ENCODE measurements around the gene NARF.

Gene NARF

DNA sequence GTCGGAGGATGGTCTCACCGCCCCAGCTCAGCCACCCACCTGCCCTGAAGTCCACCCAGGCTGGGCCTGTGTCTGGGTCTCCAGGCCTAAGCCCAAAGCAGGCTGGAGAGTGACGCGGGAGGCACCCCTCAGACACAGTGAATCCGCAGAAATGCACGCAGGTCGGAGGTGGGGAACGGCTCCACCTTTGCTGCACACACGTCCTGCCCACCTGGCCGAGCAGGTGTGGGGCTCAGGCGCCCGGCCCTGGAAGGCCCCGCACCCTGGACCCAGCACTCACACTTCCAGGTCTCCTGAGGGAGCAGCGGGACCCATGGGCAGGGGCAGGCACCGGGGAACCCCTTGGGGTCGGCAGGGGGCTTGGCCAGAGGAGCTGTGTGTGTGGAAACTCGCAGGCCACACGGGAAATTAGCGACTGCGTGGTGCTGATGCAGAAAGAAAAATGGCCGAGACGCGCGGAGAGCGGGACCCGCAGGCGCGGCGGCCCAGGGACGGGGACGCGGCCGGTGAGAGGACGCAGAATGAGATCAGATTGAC, 18.6 kb upstream of the NARF start:
- Histone ChIP-seq H3K36me3 (ENCODE audit: control insufficient read depth, insufficient read depth, low read length) (no peaks in the 10 kb centered on the region), H3K18ac (ENCODE audit: low read length) (no peak overlapping the region), H3K4me3 (ENCODE audit: low read length) (no peak overlapping the region), H3K23ac (ENCODE audit: low read length) (no peak overlapping the region), H2AK5ac (ENCODE audit: low read length) (no peak overlapping the region), H3K56ac (ENCODE audit: low read length) (no peak overlapping the region), H3K4ac (ENCODE audit: low read depth, low read length) (no peak overlapping the region), H3K27ac (ENCODE audit: low read depth, low read length) (no peak overlapping the region), H2BK5ac (ENCODE audit: low read length) (no peak overlapping the region), H3K27me3 (ENCODE audit: insufficient read depth, low read length, poor library complexity) (no peaks in the 10 kb centered on the region), H4K8ac (ENCODE audit: low read depth, low read length) (no peak overlapping the region), H2BK120ac (ENCODE audit: low read depth, low read length) (no peak overlapping the region), H3K79me2 (ENCODE audit: control insufficient read depth, insufficient read depth, low read length) (no peaks in the 10 kb centered on the region), H4K5ac (ENCODE audit: low read length) (no peak overlapping the region), H3K4me1 (ENCODE audit: control insufficient read depth, low read depth, low read length) (no peaks in the 10 kb centered on the region), H3K4me2 (ENCODE audit: low read length) (no peak overlapping the region), H2BK15ac (replicated peaks; ENCODE audit: low read depth) (no peak overlapping the region), H3K79me1 (ENCODE audit: low read length) (no peaks in the 10 kb centered on the region), H3K9ac (ENCODE audit: low read length) (no peak overlapping the region)
- WGBS (ENCODE audit: extremely low coverage, insufficient coverage, low lambda C conversion rate), result no CpG with 5 or more reads among the region's 34 CpGs
- no peak for DNase-seq

DNA sequence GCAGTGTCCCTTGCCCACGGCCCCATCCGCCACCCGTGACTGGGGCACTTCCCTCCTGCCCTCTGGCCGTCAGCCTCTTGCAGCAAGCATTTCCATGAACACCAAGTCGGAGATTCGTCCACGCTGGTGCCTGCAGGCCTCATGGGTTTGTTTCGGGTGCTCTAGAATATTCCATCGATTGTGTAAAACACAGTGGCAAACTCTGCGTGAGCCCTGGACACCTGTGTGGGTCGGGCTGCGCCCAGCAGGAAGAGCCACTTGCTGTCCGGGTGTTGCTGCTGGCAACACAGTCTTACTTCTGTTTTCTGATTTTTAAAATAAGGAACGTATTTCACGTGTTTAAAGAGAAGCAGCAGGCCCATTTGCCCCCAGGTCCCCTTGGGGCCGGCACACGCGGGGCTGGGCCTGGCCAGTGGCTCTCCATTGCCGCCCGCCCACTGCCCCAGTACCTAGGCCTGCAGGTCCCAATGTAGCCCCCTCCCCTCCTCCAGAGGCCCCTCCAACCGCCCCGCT, 18.0 kb upstream of the NARF start:
- Histone ChIP-seq H3K4ac (ENCODE audit: low read depth, low read length) (no peak overlapping the region), H3K27ac (ENCODE audit: low read depth, low read length) (no peak overlapping the region)

DNA sequence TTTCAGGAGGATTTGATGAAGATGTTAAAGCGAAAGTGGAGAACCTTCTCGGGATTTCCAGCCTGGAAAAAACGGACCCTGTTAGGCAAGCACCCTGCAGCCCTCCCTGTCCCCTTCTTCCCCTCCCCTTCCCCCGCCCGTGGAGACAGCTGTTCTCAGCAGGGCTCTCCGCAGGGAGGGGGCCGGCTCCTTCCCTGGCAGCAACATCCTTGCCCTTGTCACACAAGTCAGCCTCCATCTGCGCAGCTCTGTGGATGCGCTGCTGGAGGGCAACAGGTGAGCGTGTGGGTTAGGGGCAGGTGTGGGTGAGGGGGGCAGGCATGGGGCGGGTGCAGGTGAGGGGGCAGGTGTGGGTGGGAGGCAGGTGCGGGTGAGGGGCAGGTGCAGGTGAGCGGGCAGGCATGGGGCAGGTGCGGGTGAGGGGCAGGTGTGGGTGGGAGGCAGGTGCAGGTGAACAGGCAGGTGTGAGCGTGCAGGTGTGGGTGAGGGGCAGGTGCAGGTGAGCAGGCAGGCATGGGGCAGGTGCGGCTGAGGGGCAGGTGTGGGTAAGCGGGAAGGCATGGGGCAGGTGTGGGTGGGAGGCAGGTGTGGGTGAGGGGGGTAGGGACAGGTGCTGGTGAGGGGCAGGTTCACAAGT, 17.4 kb upstream of the NARF start:
- Histone ChIP-seq H3K36me3 (ENCODE audit: control insufficient read depth, insufficient read depth, low read length) (no peaks in the 10 kb centered on the region), H3K9ac (ENCODE audit: low read length) (no peak overlapping the region), H2AK5ac (ENCODE audit: low read length) (no peak overlapping the region), H2BK15ac (replicated peaks; ENCODE audit: low read depth) (no peak overlapping the region), H4K5ac (ENCODE audit: low read length) (no peak overlapping the region), H2BK5ac (ENCODE audit: low read length) (no peak overlapping the region), H3K27ac (ENCODE audit: low read depth, low read length) (no peak overlapping the region), H3K79me1 (ENCODE audit: low read length) (no peaks in the 10 kb centered on the region), H3K79me2 (ENCODE audit: control insufficient read depth, insufficient read depth, low read length) (no peaks in the 10 kb centered on the region), H3K27me3 (ENCODE audit: insufficient read depth, low read length, poor library complexity) (no peaks in the 10 kb centered on the region), H2BK120ac (ENCODE audit: low read depth, low read length) (no peak overlapping the region), H3K4me3 (ENCODE audit: low read length) (no peak overlapping the region), H3K23ac (ENCODE audit: low read length) (no peak overlapping the region), H3K56ac (ENCODE audit: low read length) (no peak overlapping the region), H3K4me1 (ENCODE audit: control insufficient read depth, low read depth, low read length) (no peaks in the 10 kb centered on the region), H3K4ac (ENCODE audit: low read depth, low read length) (no peak overlapping the region), H3K18ac (ENCODE audit: low read length) (no peak overlapping the region), H3K4me2 (ENCODE audit: low read length) (no peak overlapping the region), H4K8ac (ENCODE audit: low read depth, low read length) (no peak overlapping the region)
- no CpG with 5 or more reads among the region's 17 CpGs for WGBS (ENCODE audit: extremely low coverage, insufficient coverage, low lambda C conversion rate)
- DNase-seq, result no peak

More for the DNA sequence above, 18.0 kb upstream of the NARF start:
- Histone ChIP-seq H3K23ac (ENCODE audit: low read length) (no peak overlapping the region), H2BK120ac (ENCODE audit: low read depth, low read length) (no peak overlapping the region), H3K4me1 (ENCODE audit: control insufficient read depth, low read depth, low read length) (no peaks in the 10 kb centered on the region), H3K36me3 (ENCODE audit: control insufficient read depth, insufficient read depth, low read length) (no peaks in the 10 kb centered on the region), H4K8ac (ENCODE audit: low read depth, low read length) (no peak overlapping the region), H4K5ac (ENCODE audit: low read length) (no peak overlapping the region), H2BK5ac (ENCODE audit: low read length) (no peak overlapping the region), H3K18ac (ENCODE audit: low read length) (no peak overlapping the region), H3K9ac (ENCODE audit: low read length) (no peak overlapping the region), H3K56ac (ENCODE audit: low read length) (no peak overlapping the region), H3K4me2 (ENCODE audit: low read length) (no peak overlapping the region), H3K4me3 (ENCODE audit: low read length) (no peak overlapping the region), H3K79me2 (ENCODE audit: control insufficient read depth, insufficient read depth, low read length) (no peaks in the 10 kb centered on the region), H3K79me1 (ENCODE audit: low read length) (no peaks in the 10 kb centered on the region), H3K27me3 (ENCODE audit: insufficient read depth, low read length, poor library complexity) (no peaks in the 10 kb centered on the region), H2BK15ac (replicated peaks; ENCODE audit: low read depth) (no peak overlapping the region), H2AK5ac (ENCODE audit: low read length) (no peak overlapping the region)
- DNase-seq, result no peak
- no CpG with 5 or more reads among the region's 22 CpGs for WGBS (ENCODE audit: extremely low coverage, insufficient coverage, low lambda C conversion rate)

DNA sequence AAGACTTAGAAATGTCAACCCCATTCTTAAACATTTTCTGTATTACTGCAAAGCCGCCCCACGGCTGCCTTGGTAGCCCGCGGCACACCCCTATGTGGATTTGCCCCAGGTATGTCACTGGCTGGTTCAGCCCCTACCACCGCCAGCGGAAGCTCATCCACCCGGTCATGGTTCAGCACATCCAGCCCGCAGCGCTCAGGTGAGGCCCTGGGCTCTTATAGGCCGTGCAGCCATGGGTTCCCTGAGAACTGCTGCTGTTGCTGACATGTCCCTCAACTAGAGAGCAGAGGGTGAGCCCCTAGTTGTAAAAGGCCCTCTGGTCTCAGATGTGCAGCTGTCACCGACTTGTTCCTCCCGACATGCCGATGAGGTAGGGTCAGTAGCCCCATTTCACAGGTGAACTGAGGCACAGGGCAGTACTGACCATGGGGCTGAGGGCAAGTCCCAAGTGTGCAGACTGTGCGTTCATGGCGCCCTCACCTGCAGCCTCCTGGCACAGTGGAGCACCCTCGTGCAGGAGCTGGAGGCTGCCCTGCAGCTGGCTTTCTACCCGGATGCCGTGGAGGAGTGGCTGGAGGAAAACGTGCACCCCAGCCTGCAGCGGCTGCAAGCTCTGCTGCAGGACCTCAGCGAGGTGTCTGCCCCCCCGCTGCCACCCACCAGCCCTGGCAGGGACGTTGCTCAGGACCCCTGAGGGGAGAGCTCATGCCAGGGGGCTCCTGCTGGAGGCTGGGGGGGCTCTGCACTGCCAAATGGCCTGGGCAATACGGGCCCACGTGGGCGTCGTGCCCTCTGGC, 16.7 kb upstream of the NARF start:
- no peak for DNase-seq
- H2AK5ac ChIP-seq (ENCODE audit: low read length), result no peak overlapping the region
- H3K27ac ChIP-seq (ENCODE audit: low read depth, low read length), result no peak overlapping the region
- H2BK120ac ChIP-seq (ENCODE audit: low read depth, low read length), result no peak overlapping the region
- no CpG with 5 or more reads among the region's 27 CpGs for WGBS (ENCODE audit: extremely low coverage, insufficient coverage, low lambda C conversion rate)
- no peaks in the 10 kb centered on the region for H3K4me1 ChIP-seq (ENCODE audit: control insufficient read depth, low read depth, low read length)
- H4K8ac ChIP-seq (ENCODE audit: low read depth, low read length), result no peak overlapping the region
- no peaks in the 10 kb centered on the region for H3K27me3 ChIP-seq (ENCODE audit: insufficient read depth, low read length, poor library complexity)
- no peak overlapping the region for H3K4ac ChIP-seq (ENCODE audit: low read depth, low read length)
- H3K56ac ChIP-seq (ENCODE audit: low read length), result no peak overlapping the region
- H3K36me3 ChIP-seq (ENCODE audit: control insufficient read depth, insufficient read depth, low read length), result no peaks in the 10 kb centered on the region
- H2BK15ac ChIP-seq (replicated peaks; ENCODE audit: low read depth), result no peak overlapping the region
- H3K79me1 ChIP-seq (ENCODE audit: low read length), result no peaks in the 10 kb centered on the region
- no peak overlapping the region for H3K9ac ChIP-seq (ENCODE audit: low read length)
- no peak overlapping the region for H4K5ac ChIP-seq (ENCODE audit: low read length)
- H2BK5ac ChIP-seq (ENCODE audit: low read length), result no peak overlapping the region
- H3K23ac ChIP-seq (ENCODE audit: low read length), result no peak overlapping the region
- no peak overlapping the region for H3K4me2 ChIP-seq (ENCODE audit: low read length)
- H3K79me2 ChIP-seq (ENCODE audit: control insufficient read depth, insufficient read depth, low read length), result no peaks in the 10 kb centered on the region
- H3K4me3 ChIP-seq (ENCODE audit: low read length), result no peak overlapping the region
- no peak overlapping the region for H3K18ac ChIP-seq (ENCODE audit: low read length)

DNA sequence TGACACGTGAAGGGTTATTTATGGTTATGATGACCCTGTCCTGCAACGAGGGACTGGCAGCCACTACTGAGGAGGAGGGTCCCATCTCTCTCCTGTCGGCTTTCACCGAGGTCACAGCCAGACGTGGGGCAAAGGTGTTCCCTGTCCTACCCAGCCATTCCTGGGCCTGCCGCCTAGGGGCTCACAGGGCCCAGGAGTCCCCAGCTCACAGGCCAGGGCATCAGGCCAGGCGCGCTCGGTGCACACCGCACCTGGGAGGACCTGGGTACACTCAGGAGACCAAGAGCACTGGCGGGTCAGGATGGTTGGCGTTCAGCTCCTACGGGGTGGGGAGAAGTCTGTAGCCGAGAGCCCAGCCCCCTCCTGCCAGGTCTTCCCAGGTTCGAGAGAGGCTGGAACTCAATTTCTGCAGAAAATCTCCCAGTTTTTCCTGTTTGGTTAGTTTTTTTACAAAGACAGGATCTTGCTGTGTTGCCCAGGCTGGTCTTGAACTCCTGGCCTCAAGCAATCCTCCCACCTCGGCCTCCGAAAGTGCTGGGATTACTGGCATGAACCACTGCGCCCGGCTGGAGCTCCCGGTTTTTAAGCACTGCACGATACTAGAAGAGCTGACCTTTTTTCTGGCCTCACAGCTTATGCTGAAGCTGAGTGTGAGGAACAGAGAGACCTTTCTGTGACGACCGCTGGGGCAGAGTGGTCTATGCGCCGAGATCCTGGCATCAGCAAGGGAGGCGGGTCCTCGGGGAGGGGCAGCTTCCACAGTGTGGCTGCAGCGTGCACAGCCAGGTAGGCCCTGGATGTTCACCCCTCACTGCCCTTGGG, 15.7 kb upstream of the NARF start:
- no peaks in the 10 kb centered on the region for H3K27me3 ChIP-seq (ENCODE audit: insufficient read depth, low read length, poor library complexity)
- no peak overlapping the region for H3K56ac ChIP-seq (ENCODE audit: low read length)
- no peak overlapping the region for H3K23ac ChIP-seq (ENCODE audit: low read length)
- no peak overlapping the region for H3K18ac ChIP-seq (ENCODE audit: low read length)
- H4K8ac ChIP-seq (ENCODE audit: low read depth, low read length), result no peak overlapping the region
- H3K4me2 ChIP-seq (ENCODE audit: low read length), result no peak overlapping the region
- H3K36me3 ChIP-seq (ENCODE audit: control insufficient read depth, insufficient read depth, low read length), result no peaks in the 10 kb centered on the region
- no peak overlapping the region for H3K9ac ChIP-seq (ENCODE audit: low read length)
- no peak for DNase-seq
- H2AK5ac ChIP-seq (ENCODE audit: low read length), result no peak overlapping the region
- H3K79me1 ChIP-seq (ENCODE audit: low read length), result no peaks in the 10 kb centered on the region
- H2BK120ac ChIP-seq (ENCODE audit: low read depth, low read length), result no peak overlapping the region
- WGBS (ENCODE audit: extremely low coverage, insufficient coverage, low lambda C conversion rate), result no CpG with 5 or more reads among the region's 28 CpGs
- H2BK5ac ChIP-seq (ENCODE audit: low read length), result no peak overlapping the region
- H3K4me3 ChIP-seq (ENCODE audit: low read length), result no peak overlapping the region
- H3K4ac ChIP-seq (ENCODE audit: low read depth, low read length), result no peak overlapping the region
- H3K4me1 ChIP-seq (ENCODE audit: control insufficient read depth, low read depth, low read length), result no peaks in the 10 kb centered on the region
- H3K27ac ChIP-seq (ENCODE audit: low read depth, low read length), result no peak overlapping the region
- no peaks in the 10 kb centered on the region for H3K79me2 ChIP-seq (ENCODE audit: control insufficient read depth, insufficient read depth, low read length)
- H2BK15ac ChIP-seq (replicated peaks; ENCODE audit: low read depth), result no peak overlapping the region
- H4K5ac ChIP-seq (ENCODE audit: low read length), result no peak overlapping the region
